Measurements from ENCODE around the gene DPP4. TPM values are rescaled to one million over a fixed set of nuclear protein-coding genes. Genes with fewer than 3 reads are reported as not detected.

The DPP4 gene
- total RNA-seq, 1 donor from 2014 or later: 1.7 TPM

DNA sequence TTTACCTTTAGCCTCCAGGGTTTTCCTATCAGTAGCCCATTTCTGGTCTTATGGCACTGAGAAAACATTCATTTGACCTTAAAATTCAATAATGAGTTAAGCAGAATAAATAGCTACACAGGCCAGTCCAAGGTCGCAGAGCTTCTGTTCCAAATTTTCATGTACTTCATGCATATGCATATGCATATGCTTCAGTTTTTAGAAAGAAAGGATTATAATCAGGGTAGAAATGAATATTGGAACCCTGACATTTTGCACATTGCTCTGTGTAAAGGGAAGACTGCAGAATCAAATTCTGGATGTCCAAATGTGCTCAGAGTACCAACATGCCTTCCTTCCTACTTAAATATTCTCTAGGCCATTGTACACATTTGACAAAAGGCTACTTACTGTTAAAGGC, 104.9 kb downstream of the DPP4 start:
- H3K4me3 ChIP-seq: no peak overlapping the region
- H3K27me3 ChIP-seq: no peaks in the 10 kb centered on the region
- H3K36me3 ChIP-seq: no peaks in the 10 kb centered on the region
- H3K9me3 ChIP-seq: no peaks in the 10 kb centered on the region
- no peak for DNase-seq (ENCODE audit: low spot score in 2 of 2)
- no peak overlapping the region for H3K27ac ChIP-seq
- no peaks in the 10 kb centered on the region for H3K4me1 ChIP-seq
- intact Hi-C loops (cut with DNase I): no loop called here
- TF ChIP-seq, protein P1, sequence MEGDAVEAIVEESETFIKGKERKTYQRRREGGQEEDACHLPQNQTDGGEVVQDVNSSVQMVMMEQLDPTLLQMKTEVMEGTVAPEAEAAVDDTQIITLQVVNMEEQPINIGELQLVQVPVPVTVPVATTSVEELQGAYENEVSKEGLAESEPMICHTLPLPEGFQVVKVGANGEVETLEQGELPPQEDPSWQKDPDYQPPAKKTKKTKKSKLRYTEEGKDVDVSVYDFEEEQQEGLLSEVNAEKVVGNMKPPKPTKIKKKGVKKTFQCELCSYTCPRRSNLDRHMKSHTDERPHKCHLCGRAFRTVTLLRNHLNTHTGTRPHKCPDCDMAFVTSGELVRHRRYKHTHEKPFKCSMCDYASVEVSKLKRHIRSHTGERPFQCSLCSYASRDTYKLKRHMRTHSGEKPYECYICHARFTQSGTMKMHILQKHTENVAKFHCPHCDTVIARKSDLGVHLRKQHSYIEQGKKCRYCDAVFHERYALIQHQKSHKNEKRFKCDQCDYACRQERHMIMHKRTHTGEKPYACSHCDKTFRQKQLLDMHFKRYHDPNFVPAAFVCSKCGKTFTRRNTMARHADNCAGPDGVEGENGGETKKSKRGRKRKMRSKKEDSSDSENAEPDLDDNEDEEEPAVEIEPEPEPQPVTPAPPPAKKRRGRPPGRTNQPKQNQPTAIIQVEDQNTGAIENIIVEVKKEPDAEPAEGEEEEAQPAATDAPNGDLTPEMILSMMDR (IDR thresholded peaks at IDR 0.05): no peak

DNA sequence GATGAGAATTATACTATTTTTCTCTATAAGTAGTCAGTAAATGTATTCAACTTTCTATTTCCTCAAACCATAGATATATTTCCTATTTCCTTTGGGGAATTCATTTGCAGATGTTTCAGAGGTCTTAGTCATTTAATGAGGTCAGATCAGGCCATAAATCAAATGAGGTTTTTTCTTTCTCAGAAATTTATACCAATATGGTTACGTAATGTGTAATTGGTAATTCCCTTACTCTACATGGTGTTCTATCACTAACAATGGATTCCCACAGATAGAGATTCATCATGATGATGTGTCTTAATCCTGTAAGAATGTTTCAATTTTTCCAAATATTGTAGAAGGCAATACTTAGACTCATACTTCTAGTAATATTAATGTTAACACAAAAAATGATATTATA, 108.0 kb downstream of the DPP4 start:
- H3K4me1 ChIP-seq: no peaks in the 10 kb centered on the region
- no peaks in the 10 kb centered on the region for H3K36me3 ChIP-seq
- TF ChIP-seq, protein P1 (IDR thresholded peaks at IDR 0.05): no peak
- no peak overlapping the region for H3K4me3 ChIP-seq
- no peaks in the 10 kb centered on the region for H3K27me3 ChIP-seq
- intact Hi-C loops (cut with DNase I): no loop called here
- no peaks in the 10 kb centered on the region for H3K9me3 ChIP-seq
- no peak overlapping the region for H3K27ac ChIP-seq
- no peak for DNase-seq (ENCODE audit: low spot score in 2 of 2)

DNA sequence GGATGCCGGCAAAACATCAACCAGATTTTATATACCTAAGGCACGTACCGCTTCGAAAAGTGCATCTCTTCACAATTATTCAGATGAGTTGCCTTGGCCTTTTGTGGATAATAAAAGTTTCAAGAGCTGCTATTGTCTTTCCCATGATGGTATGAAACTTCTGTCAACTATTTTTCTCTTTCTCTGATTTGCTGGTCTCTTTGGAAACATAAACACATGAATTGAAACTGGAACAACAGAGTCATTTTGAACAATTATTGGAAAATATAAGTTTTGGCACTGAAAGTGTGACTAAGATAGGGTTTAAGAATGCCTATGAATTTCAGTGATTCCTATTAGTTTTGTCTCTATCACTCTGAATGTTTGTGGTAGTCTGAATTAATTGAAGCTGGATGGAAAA, 109.9 kb downstream of the DPP4 start:
- Histone ChIP-seq H3K36me3 (no peaks in the 10 kb centered on the region), H3K4me3 (no peak overlapping the region), H3K27ac (no peak overlapping the region), H3K9me3 (no peaks in the 10 kb centered on the region), H3K27me3 (no peaks in the 10 kb centered on the region), H3K4me1 (no peaks in the 10 kb centered on the region)
- no peak for DNase-seq (ENCODE audit: low spot score in 2 of 2)
- intact Hi-C loops (cut with DNase I): no loop called here
- TF ChIP-seq, protein P1 (IDR thresholded peaks at IDR 0.05): no peak

DNA sequence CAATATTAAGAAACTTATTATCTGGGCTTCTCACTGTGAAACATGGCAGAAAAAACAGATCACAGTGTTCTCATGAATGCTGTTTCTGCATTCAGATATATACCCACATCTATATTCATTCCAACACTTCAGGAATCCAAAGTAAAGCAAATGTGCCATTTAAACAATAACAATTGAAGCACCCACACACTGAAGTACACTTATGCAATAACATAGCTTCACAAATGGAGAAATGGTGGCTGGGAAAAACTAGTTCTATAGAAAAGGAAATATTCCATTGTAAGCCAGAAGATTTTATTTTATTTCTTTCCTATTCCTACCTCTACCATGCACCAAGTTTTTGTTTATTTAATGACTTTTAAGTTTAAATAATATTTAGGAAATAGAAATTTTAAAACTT, 111.9 kb downstream of the DPP4 start:
- H3K4me3 ChIP-seq: no peak overlapping the region
- intact Hi-C loops (cut with DNase I): no loop called here
- no peak for DNase-seq (ENCODE audit: low spot score in 2 of 2)
- no peaks in the 10 kb centered on the region for H3K9me3 ChIP-seq
- H3K36me3 ChIP-seq: no peaks in the 10 kb centered on the region
- no peak overlapping the region for H3K27ac ChIP-seq
- no peaks in the 10 kb centered on the region for H3K27me3 ChIP-seq
- no peaks in the 10 kb centered on the region for H3K4me1 ChIP-seq
- TF ChIP-seq, protein P1 (IDR thresholded peaks at IDR 0.05): no peak

DNA sequence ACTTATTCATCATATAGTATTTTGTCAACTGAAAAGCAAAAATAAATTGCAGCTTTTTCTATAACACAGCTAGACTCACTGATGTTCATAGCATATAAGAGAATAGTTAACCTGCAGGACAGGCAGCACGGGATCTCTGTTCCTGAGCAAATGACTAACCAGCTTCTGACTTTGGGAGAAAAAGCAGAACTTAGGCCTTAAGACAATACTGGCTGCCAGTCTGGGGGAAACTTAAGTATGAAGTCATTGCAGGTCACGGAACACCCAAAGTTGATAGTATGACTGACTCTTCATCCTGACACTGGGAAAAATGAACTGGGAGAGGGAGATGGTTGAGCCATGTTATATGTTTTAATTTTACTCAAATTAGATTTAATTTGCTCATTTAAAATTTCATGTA, 113.0 kb downstream of the DPP4 start:
- Histone ChIP-seq H3K27ac (no peak overlapping the region), H3K4me1 (no peaks in the 10 kb centered on the region), H3K4me3 (no peak overlapping the region), H3K27me3 (no peaks in the 10 kb centered on the region), H3K9me3 (no peaks in the 10 kb centered on the region), H3K36me3 (no peaks in the 10 kb centered on the region)
- intact Hi-C loops (cut with DNase I): no loop called here
- no peak for DNase-seq (ENCODE audit: low spot score in 2 of 2)
- TF ChIP-seq, protein P1 (IDR thresholded peaks at IDR 0.05): no peak

DNA sequence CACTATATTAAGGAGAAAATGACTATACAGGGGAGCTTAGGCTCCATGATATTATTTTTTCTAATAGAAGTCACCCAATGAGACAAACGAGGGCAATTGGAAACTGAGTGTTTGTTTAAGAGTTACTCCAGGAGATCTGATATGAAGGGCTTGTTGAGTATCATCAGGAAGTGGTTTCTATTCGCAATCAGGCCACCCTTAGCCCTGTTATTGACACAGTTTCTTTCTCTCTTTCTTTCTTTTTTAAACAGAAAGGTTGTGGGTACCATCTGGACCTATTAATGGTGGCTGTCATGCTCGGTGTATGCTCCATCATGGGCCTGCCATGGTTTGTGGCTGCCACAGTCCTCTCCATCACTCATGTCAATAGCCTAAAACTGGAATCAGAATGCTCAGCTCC, 117.3 kb downstream of the DPP4 start:
- intact Hi-C loops (cut with DNase I): no loop called here
- Histone ChIP-seq H3K4me1 (no peaks in the 10 kb centered on the region), H3K27me3 (no peaks in the 10 kb centered on the region), H3K36me3 (no peaks in the 10 kb centered on the region), H3K4me3 (no peak overlapping the region), H3K27ac (no peak overlapping the region), H3K9me3 (no peaks in the 10 kb centered on the region)
- DNase-seq (ENCODE audit: low spot score in 2 of 2): no peak
- TF ChIP-seq, protein P1 (IDR thresholded peaks at IDR 0.05): no peak
